Stimulated activated CD8-positive, alpha-beta memory T cell treated with anti-CD3 and anti-CD28 coated beads, Interleukin-7, amount 100 ng/mL, for 24 hours (primary cell): ENCODE measurements around the gene SLC35C1.
A peak's percentile ranks its signal among the peaks of the same experiment; 100 is the strongest.
"Not testable (repeated sequence)": the region's sequence is repeated elsewhere in the genome, so short reads cannot be mapped to it uniquely, and the experiment has no call there.

Experiments
- DNase-seq: peaks from one replicate; pipeline ENCODE4 v3.0.0-alpha.2; 2020; ENCODE audit warnings: low read depth

The SLC35C1 gene

GRCh38 chr11:45811109-45811435, 6.1 kb downstream of the SLC35C1 start:
- DNase-seq: no peak

- DNase-seq: no peak
Measured at GRCh38 chr11:45811571-45812290, 6.8 kb downstream of the SLC35C1 start.

- no peak for DNase-seq
Measured at GRCh38 chr11:45812581-45813548, 7.9 kb downstream of the SLC35C1 start.

- DNase-seq: no peak
Measured at GRCh38 chr11:45815747-45816146, 10.8 kb downstream of the SLC35C1 start.

GRCh38 chr11:45816614-45817013, 11.7 kb downstream of the SLC35C1 start:
- no peak for DNase-seq

GRCh38 chr11:45817191-45817590, 12.2 kb downstream of the SLC35C1 start:
- DNase-seq: no peak

GRCh38 chr11:45818961-45819605, 14.1 kb downstream of the SLC35C1 start:
- no peak for DNase-seq

- no peak for DNase-seq
Measured at GRCh38 chr11:45820211-45820857, 15.4 kb downstream of the SLC35C1 start.

GRCh38 chr11:45826492-45826891, 21.5 kb downstream of the SLC35C1 start:
- not testable (repeated sequence) for DNase-seq

GRCh38 chr11:45827123-45827522, 22.2 kb downstream of the SLC35C1 start:
- no peak for DNase-seq

GRCh38 chr11:45828996-45829395, 24.0 kb downstream of the SLC35C1 start:
- DNase-seq: no peak

GRCh38 chr11:45830596-45830995, 25.6 kb downstream of the SLC35C1 start:
- DNase-seq: no peak

- no peak for DNase-seq
Measured at GRCh38 chr11:45832811-45833441, 28.0 kb downstream of the SLC35C1 start.

- DNase-seq: no peak
Measured at GRCh38 chr11:45833761-45834160, 28.8 kb downstream of the SLC35C1 start.

- DNase-seq: no peak
Measured at GRCh38 chr11:45834298-45834756, 29.4 kb downstream of the SLC35C1 start.

- no peak for DNase-seq
Measured at GRCh38 chr11:45839204-45839603, 34.3 kb downstream of the SLC35C1 start.

GRCh38 chr11:45840251-45840650, 35.3 kb downstream of the SLC35C1 start:
- DNase-seq: not testable (repeated sequence)

GRCh38 chr11:45843158-45843924, 38.4 kb downstream of the SLC35C1 start:
- DNase-seq: peak; percentile 75

GRCh38 chr11:45844822-45845578, 40.1 kb downstream of the SLC35C1 start:
- DNase-seq: no peak

- no peak for DNase-seq
Measured at GRCh38 chr11:45846174-45846675, 41.3 kb downstream of the SLC35C1 start.
